CD4-positive, alpha-beta T cell treated with Interleukin-17A for 4 hours (primary cell): ENCODE measurements around the gene ZMYND11.
"Not testable (repeated sequence)": the region's sequence is repeated elsewhere in the genome, so short reads cannot be mapped to it uniquely, and the experiment has no call there.

Source experiments
- DNase-seq: peaks from one replicate; pipeline ENCODE4 v3.0.0-alpha.2; 2020; ENCODE audit warnings: mixed read lengths

The ZMYND11 gene

DNA sequence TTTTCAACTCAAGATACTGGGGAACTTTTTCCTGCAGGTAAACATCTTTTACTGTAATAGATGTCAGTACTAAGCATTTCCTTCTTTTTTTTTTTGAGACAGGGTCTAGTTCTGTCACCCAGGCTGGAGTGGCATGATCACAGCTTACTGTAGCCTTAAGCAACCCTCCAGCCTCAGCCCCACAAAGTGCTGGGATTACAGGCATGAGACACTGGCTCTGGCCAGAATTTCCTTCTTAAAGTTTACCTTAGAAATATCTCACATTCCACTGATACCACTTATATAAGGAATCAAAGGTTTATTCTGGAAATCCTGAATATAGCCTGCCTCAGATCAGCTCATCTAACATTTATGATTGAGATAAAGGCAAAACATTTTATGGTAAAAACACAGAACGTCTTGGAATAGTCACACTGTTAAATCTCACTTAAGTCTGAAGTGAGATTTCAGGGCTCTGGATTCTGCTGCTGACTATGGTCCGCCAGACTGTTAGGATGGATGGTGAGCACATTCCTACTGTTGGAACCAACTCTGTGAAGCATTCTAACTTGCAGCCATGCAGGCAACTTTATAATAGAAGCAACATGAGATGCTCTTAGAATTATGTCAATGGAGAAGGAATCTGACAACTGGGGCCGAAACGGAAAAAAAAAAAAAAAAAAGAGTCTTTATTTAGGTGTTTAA is 151.9 kb downstream of the ZMYND11 start:
- DNase-seq = no peak

DNA sequence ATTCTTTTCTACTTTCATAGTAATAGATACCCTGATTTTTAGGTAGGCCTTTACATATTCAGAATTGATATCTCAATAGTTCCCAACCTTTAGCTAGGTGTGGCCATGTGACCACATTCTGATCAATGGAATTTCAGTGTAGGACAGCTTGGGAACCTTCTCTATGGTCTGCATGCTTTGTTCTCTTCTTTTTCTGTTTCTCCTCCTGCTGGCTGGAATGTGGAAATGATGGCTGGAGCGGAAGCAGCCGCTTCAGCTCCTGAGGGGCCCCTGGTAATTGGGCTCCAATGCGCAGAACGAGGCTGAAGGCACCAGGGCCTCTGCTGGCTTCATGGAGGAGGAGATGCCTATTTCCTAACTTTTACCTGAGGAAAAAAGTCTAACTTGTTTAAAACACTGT is 152.6 kb downstream of the ZMYND11 start:
- DNase-seq = no peak

DNA sequence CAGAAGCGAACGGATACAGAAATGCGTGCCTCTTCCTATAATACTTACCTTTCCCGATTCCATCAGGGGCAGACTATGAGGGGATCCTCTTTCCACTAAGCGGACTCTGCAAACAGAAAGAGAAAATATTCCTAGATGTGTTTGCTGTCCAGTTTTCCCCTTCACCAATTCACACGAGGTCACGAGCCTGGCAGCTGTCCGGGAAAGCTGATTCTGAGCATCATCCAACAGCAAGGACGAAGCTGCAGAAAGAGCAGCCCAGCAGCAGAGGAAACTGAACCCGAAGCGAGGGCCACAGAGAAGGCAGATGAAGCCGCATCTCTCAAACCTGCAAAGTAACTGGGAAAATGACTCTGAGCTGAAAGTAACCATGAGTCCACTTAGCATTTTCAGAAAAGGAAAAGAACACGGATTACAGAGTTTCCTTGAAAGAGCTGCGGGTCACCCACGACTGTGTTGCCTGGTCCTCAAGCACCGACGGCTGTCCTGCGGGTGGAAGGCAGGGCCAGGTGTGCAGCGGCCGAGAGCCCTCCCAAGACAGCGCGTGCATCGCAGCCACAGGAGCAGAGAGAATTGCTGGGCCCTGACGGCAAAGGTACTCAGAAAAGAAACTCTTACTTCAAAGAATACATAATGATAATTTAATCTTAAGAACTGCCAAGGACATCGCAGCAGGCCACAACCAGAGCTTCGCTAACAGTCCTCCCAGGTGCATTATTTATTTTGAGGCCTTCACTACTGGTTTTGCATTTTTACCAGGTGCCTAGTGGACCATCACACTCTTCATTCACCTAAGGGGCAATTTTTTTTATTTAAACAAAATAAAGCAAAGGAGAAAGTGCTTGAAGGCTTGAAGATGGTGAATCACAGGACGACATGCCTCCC is 153.3 kb downstream of the ZMYND11 start:
- DNase-seq = no peak

DNA sequence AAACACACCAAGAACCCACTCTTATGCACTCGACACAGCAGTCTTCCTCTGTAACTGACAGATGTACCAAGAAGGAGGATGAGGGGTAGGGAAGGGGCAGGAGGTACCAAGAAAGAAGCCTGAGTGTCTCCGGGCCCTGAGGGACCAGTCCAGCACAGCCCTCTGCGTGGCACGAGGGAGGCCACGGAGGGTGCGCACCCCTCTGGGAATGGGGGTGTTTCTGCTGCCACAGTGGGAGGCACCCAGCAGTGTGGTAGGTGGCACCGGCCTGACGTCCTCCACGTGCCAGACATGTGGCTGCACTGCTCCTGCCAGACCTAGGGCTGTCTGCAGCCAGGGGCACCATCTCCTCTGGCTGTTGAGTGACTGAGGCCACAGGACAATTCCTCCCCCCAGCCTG is 154.3 kb downstream of the ZMYND11 start:
- no peak for DNase-seq

DNA sequence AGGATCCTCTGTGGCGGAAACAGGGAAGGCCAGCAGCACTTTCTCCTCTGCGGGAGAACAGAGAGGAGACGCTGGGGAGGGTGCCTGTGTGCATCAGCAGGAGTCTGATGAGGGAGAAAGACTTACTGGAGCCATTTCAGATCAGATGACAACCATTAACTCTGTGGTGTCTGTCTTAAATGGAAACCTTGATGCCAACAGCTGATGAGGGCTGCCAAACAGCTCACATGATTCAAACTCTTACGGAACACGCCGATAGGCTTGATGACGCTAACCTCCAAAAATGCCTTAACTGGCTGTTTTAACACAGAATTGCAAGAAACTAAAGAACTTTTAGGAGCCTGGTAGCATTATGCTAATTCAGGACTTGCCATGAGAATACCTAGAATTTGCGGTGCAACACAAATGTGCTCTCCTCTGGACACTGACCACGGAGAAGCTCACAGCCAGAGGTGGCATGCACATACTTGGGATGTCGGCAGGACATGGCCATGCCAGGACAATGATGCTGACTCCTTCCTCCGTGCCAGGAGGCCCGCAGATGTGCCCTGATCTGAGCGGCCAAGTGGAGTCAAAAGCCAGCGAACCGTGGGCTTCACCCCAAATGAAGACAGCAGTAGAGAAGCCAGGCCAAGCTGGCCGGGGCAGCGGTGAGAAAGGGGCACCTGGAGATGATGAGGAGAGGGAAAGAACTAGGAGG is 154.9 kb downstream of the ZMYND11 start:
- no peak for DNase-seq

DNA sequence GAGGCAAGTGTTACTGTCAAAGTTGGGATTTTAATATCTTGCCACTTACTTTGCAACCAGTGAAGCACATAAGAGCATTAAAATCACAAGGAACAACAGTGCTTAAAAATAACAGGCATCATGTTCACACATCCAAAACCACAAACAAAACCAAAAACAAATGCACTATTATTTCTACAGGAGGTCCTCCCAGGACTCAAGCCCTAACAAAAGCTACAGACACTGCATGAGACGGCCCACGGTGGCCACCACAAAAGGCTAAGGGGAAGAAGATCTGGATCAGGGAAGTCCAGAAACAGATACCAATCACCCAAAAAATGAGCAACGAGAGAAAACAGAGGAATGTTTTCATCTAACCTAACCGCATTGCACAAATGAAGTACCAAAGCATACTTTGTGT is 158.4 kb downstream of the ZMYND11 start:
- DNase-seq = no peak

DNA sequence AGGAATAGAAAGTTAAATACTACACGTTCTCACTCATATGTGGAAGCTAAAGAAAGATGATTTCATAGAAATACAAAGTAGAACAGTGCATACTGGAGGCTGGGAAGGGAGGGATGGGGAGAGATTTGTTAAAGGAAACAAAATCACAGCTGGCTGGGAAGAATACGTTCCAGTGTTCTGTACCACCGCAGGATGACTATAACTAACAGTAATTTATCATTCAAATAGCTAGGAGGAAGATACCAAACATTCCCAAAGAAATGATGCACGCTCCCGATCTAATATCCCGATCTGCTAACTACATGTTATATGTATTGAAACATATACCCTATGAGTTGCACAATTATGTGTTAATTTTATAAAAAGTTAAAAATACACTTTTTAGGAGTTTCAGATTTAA is 162.3 kb downstream of the ZMYND11 start:
- DNase-seq = no peak

DNA sequence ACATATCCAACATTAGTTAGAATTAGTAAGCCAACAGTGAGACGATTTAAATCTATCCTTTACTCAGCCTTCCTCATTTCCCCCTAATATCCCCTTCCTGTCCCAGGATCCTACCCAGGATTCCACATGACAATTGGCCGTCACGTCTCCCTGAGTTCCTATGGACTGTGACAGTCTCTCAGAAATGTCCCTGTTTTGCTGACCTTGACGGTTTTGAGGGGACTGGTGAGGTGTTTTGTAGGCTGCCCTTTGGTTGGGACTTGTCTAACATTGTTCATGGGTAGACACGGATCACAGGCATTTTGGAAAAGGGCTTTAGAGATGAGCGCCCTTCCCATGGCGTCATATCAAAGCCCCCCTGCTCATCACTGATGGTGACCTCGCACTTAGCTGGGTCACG is 162.8 kb downstream of the ZMYND11 start:
- no peak for DNase-seq

DNA sequence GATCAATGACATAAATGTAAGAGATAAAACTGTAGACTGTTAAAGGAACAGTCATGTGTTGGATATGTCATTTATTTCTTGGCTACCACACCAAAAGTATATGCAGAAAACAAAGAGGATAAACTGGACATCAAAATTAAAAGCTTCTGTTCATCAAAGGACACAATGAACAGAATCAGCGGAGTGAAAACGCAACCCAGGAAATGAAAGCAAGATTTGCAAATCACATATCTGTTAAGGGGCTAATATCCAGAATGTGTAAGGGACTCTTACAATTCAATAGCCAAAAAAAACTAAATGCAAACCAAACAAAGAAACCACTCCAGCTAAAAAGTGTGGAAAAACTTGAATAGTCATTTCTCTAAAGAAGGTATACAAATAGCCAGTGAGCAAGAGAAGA is 164.3 kb downstream of the ZMYND11 start:
- DNase-seq = no peak

DNA sequence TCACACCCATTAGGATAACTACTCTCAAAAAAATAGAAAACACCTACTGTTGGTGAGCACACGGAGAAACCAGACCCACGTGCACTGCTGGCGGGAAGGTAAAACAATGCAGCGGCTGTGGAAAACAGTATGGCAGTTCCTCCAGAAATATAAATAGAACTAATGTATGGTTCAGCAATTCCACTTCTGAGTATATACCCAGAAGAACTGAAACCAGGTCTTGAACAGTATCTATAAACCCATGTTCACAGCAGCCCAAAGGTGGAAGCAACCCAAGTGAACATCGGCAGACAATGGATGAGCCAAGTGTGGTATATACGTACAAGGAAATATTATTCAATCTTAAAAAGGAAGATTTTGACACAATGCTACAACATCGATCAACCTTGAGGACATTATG is 164.7 kb downstream of the ZMYND11 start:
- no peak for DNase-seq

DNA sequence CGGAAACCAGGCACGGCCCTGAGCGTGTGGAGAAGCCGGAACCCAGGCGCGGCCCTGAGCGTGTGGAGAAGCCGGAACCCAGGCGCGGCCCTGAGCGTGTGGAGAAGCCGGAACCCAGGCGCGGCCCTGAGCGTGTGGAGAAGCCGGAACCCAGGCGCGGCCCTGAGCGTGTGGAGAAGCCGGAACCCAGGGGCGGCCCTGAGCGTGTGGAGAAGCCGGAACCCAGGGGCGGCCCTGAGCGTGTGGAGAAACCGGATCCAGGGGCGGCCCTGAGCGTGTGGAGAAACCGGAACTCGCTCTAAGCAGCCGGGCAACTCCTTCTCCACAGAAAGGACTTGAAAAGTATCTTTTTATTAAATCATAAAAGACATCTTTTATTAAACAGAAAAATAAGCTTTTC is 165.3 kb downstream of the ZMYND11 start:
- DNase-seq = not testable (repeated sequence)

DNA sequence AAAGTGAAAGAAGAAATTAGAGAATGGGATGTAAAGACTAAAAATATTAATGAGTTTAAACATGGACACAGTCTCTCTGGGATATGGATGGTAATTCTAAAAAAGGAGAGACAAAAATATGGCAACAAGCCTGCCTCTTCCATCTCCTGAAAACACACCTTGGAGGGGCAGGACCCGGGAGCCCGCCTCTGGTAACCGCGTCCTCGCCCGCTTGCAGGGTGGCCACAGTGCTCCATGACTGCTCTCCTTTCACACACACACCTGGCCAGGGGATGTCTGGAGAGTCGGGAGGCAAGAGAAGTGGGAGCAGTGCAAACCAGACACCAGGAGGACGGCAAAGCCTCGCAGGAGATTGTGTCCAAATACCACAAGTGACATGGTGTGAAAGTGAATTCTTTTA is 166.3 kb downstream of the ZMYND11 start:
- DNase-seq = no peak
